Heart left ventricle (tissue), 16 donors: ENCODE data around the gene OGDH. TPM values are rescaled to one million over a fixed set of nuclear protein-coding genes. Genes with fewer than 3 reads are reported as not detected.

ENCODE experiments used
- ATAC-seq, 4 donors: fragments of 200-7000 bp; cut with Tn5 transposase; one replicate each; pipeline ENCODE4 v1.9.1; 2020 to 2022; ENCODE audit warnings: moderate library complexity in 4 of 4, mild to moderate bottlenecking in 3 of 4, moderate number of reproducible peaks in 1 of 4
- DNase-seq, 5 donors: peaks; one replicate each; pipeline ENCODE4 v3.0.0-alpha.2; 2020
- H3K27ac ChIP-seq, 12 donors: fragments of 200-600 bp; sonication (generic) in 4 of 12; one replicate each; pipeline versions ENCODE4 v1.5.0 to v1.8.0; 2016 to 2022; ENCODE audit warnings: mild to moderate bottlenecking in 2 of 12
- H3K27me3 ChIP-seq, 9 donors: fragments of 200-600 bp; sonication (generic) in 2 of 9; one replicate each; pipeline versions ENCODE4 v1.5.1 to v1.8.0; 2016 to 2022; ENCODE audit warnings: mild to moderate bottlenecking in 3 of 9
- H3K36me3 ChIP-seq, 9 donors: fragments of 200-600 bp; sonication (generic) in 2 of 9; one replicate each; pipeline versions ENCODE4 v1.5.0 to v1.8.0; 2018 to 2022; ENCODE audit warnings: mild to moderate bottlenecking in 2 of 9
- H3K4me1 ChIP-seq, 12 donors: fragments of 200-600 bp; sonication (generic) in 4 of 12; one replicate each; pipeline versions ENCODE4 v1.5.0 to v1.8.0; 2016 to 2022; ENCODE audit warnings: mild to moderate bottlenecking in 3 of 12
- H3K4me3 ChIP-seq, 12 donors: fragments of 200-600 bp; sonication (generic) in 4 of 12; one replicate each; pipeline versions ENCODE4 v1.5.0 to v1.8.0; 2017 to 2022; ENCODE audit warnings: mild to moderate bottlenecking in 9 of 12, moderate library complexity in 4 of 12
- H3K9me3 ChIP-seq, 12 donors: fragments of 200-600 bp; sonication (generic) in 4 of 12; one replicate each; pipeline versions ENCODE4 v1.5.0 to v1.8.0; 2016 to 2022; ENCODE audit warnings: mild to moderate bottlenecking in 1 of 12
- POLR2A ChIP-seq, 2 donors: fragments of 450-650 bp; IDR thresholded peaks; one replicate each; pipeline ENCODE4 v1.6.1; 2017; ENCODE audit warnings: antibody characterized with exemption in 2 of 2, mild to moderate bottlenecking in 2 of 2, moderate library complexity in 2 of 2
- WGBS, 4 donors: extraction: QIAGEN DNeasy Blood & Tissue Kit in 2 of 4; methylation state at CpG; one replicate each; pipeline versions ENCODE4 v1.1.5 to v1.1.7; 2013 to 2018; 5-methylcytosine and 5-hydroxymethylcytosine counted together
- intact Hi-C, 10 donors: fragments of 100-400 bp; cut with DNase I; formaldehyde crosslinking; loops; one replicate each; pipeline versions ENCODE4 v1.11.1 to v1.14.2; 2022
- polyA plus RNA-seq, 2 donors: library from polyadenylated mRNA; stranded (reverse); fragments of 200-250 nt; gene quantifications; one replicate each; pipeline ENCODE4 v1.2.3, GENCODE V29; 2013
- total RNA-seq, 9 donors: library from RNA; depleted of rRNA in 2 of 9; stranded (reverse); fragments of >200 nt in 2 of 9; fragmentation: NEBNext Ultra II Directional in 3 of 9; extraction: Animal tissue kit (Norgen Biotek cat#: 25700) in 3 of 9; gene quantifications; one replicate each; pipeline versions ENCODE4 v1.1.0 to v1.2.4, GENCODE V29; 2016 to 2023
- TF ChIP-seq, protein P1 (sequence below), 12 donors: fragments of 200-600 bp; sonication (generic) in 4 of 12; IDR thresholded peaks; one replicate each; pipeline versions ENCODE4 v1.5.0 to v1.8.0; 2018 to 2022; ENCODE audit warnings: antibody characterized with exemption in 12 of 12, mild to moderate bottlenecking in 5 of 12
- donor health status: ischemic (EF 13 %, LVEDD 7.1; RV severe dilation, severe dysfunction).
- donor health status: healthy with polysubstance abuse.
- donor health status: DM: no; HTN: yes; CAD: no.
- donor health status: DM: no; HTN: no; CAD: no.
- donor health status: ischemic (EF 25% LVEDD 6.9; RV normal size, moderate dysfunction).
- donor health status: ischemic (EF 25% LVEDD 5.7; RV mildly dilated, moderate dysfunction).
- donor health status: healthy.
- donor health status: DM: yes; HTN: yes; CAD: no.
- donor health status: ischemic (EF 35%, LVEDD 5.7; RV mildly dilated, moderate dysfunction).
- donor health status: nonischemic (EF 11% LVEDD 7.7; RV severe dilation, severe dysfunction).
- donor health status: DM: yes; HTN: yes; CAD: no.
- donor health status: PGD.
- donor health status: ischemic (EF 29% LVEDD 5.4; RV normal size, mild dysfunction).
- donor health status: nonischemic (EF 23%, LVEDD 6.1; RV moderate dilation, normal function).

Gene OGDH
- total and polyA plus RNA-seq, 11 donors = 247 to 789 (median 633) TPM

DNA sequence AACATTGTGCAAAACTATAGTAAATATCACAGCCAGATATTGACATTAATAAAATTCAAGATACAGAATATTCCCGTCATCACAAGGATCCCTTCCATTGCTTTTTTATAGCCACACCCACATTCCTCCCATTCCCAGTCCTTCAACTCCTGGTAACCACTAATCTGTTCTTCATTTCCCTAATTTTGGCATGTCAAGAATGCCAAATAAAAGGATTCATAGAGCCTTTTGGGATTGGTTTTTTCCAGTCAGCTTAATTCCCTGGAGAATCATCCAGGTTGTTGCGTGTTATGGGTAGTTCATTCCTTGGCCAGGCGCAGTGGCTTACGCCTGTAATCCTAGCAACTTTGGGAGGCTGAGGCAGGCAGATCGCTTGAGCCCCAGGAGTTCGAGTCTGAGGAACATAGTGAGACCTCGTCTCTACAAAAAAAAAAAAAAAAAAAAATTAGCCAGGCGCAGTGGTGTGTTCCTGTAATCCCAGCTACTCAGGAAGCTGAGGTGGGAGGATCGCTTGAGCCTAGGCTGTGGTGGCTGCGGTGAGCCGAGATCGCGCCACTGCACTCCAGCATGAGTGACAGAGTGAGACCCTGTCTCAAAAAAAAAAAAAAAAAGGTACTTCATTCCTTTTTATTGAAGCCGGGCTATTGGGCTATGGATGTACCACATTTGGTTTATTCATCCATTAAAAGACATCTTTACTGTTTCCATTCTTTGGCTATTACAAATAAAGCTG, 2.7 kb downstream of the OGDH start:
- no peak for TF ChIP-seq POLR2A (IDR thresholded peaks at IDR 0.05)
- TF ChIP-seq, protein P1, sequence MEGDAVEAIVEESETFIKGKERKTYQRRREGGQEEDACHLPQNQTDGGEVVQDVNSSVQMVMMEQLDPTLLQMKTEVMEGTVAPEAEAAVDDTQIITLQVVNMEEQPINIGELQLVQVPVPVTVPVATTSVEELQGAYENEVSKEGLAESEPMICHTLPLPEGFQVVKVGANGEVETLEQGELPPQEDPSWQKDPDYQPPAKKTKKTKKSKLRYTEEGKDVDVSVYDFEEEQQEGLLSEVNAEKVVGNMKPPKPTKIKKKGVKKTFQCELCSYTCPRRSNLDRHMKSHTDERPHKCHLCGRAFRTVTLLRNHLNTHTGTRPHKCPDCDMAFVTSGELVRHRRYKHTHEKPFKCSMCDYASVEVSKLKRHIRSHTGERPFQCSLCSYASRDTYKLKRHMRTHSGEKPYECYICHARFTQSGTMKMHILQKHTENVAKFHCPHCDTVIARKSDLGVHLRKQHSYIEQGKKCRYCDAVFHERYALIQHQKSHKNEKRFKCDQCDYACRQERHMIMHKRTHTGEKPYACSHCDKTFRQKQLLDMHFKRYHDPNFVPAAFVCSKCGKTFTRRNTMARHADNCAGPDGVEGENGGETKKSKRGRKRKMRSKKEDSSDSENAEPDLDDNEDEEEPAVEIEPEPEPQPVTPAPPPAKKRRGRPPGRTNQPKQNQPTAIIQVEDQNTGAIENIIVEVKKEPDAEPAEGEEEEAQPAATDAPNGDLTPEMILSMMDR (IDR thresholded peaks at IDR 0.05) = no peak
- ATAC-seq (no peak), DNase-seq (no peak)
- Histone ChIP-seq H3K4me3 (no peak overlapping the region), H3K4me1 (peaks cover 0 to 44% (median 26%) of the 10 kb centered on the region in 12 donors), H3K36me3 (no peaks in the 10 kb centered on the region), H3K9me3 (no peaks in the 10 kb centered on the region), H3K27me3 (no peaks in the 10 kb centered on the region), H3K27ac (peak overlapping the region in 4 of 12 donors; percentile 14 to 99 (median 64))
- 58 to 78% (median 71%) methylated on average over 14 of the region's 14 CpGs for WGBS, 4 donors
- intact Hi-C loops = loop anchor here in 7 of 10 donors (5.0 to 10.0 kb wide), 6 partner anchors 33 to 238 kb away; partner anchors contain the start of genes H2AZ2 (in 2 of the 7) and ZMIZ2 (in 2 of the 7)

- H3K9me3 ChIP-seq = no peaks in the 10 kb centered on the region
- H3K4me1 ChIP-seq = peaks cover 0 to 51% (median 32%) of the 10 kb centered on the region in 12 donors
- H3K27me3 ChIP-seq = no peaks in the 10 kb centered on the region
- intact Hi-C loops = loop anchor here in 7 of 10 donors (5.0 to 10.0 kb wide), 6 partner anchors 32 to 237 kb away; partner anchors contain the start of genes H2AZ2 (in 2 of the 7) and ZMIZ2 (in 2 of the 7)
- no peak overlapping the region for H3K4me3 ChIP-seq
- 69 to 82% (median 79%) methylated on average over 3 of the region's 3 CpGs for WGBS, 4 donors
- no peak for ATAC-seq
- H3K27ac ChIP-seq = peak overlapping the region in 3 of 12 donors; percentile 12 to 99 (median 99)
- TF ChIP-seq POLR2A (IDR thresholded peaks at IDR 0.05) = no peak
- H3K36me3 ChIP-seq = no peaks in the 10 kb centered on the region
- DNase-seq = no peak
These were observed 3.4 kb downstream of the OGDH start for GRCh38 chr7:44609829-44610228.

DNA sequence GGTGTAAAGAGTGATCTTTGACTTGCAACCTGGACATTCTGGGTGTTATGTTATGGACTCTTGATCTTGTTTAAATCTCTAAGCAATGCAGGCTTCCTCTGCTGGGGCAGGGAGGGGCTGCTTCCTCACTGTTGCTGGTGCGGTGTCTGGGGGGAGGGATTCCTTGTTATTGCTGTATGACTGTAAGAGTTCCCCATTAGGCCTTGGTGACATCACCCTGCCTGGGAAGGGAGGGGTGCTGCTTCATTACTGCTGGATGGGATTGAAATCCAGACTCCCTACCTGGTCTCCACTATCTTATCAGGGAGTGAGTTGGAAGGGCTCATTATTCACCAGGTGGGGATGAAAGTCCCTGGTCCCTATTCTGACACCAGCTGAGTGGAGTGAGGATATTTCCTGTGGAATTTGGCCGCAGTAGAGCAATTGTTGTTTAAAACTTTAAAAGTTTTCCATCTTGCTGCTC, 8.8 kb downstream of the OGDH start:
- DNase-seq (peak in 4 of 5 donors; percentile 52 to 66 (median 60)), ATAC-seq (peak; percentile 24 to 83 (median 66))
- Histone ChIP-seq H3K9me3 (no peaks in the 10 kb centered on the region), H3K4me1 (peaks cover 9 to 68% (median 37%) of the 10 kb centered on the region in 12 donors), H3K27me3 (no peaks in the 10 kb centered on the region), H3K4me3 (no peak overlapping the region), H3K27ac (peak overlapping the region in 10 of 12 donors; percentile 5 to 81 (median 32)), H3K36me3 (peaks cover 0 to 13% (median 0%) of the 10 kb centered on the region in 9 donors)
- TF ChIP-seq, protein P1 (IDR thresholded peaks at IDR 0.05) = no peak
- TF ChIP-seq POLR2A (IDR thresholded peaks at IDR 0.05) = no peak
- intact Hi-C loops = no loop called here
- WGBS, 4 donors = 40 to 56% (median 53%) methylated on average over 2 of the region's 2 CpGs

DNA sequence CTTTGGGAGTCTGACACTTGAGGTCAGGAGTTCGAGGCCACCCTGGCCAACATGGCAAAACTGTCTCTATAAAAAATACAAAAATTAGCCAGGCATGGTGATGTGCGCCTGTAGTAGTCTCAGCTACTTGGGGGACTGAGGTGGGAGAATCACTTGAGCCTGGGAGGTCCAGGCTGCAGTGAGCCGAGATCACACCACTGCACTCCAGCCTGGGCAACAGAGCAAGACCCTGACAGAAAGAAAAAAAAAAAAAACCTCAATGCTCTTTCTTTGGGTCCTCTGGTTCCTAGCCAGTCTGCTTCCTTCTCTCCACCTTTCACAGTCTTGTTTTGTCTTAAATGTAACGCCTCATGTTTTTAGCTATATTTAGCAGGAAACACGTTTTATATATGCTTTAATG, 9.4 kb downstream of the OGDH start:
- H3K9me3 ChIP-seq = no peaks in the 10 kb centered on the region
- no peak overlapping the region for H3K4me3 ChIP-seq
- ATAC-seq (no peak), DNase-seq (no peak)
- peaks cover 9 to 74% (median 42%) of the 10 kb centered on the region in 12 donors for H3K4me1 ChIP-seq
- intact Hi-C loops = no loop called here
- H3K36me3 ChIP-seq = peaks cover 0 to 13% (median 0%) of the 10 kb centered on the region in 9 donors
- H3K27ac ChIP-seq = peak overlapping the region in 10 of 12 donors; percentile 5 to 81 (median 32)
- no peaks in the 10 kb centered on the region for H3K27me3 ChIP-seq
- no peak for TF ChIP-seq POLR2A (IDR thresholded peaks at IDR 0.05)
- TF ChIP-seq, protein P1 (IDR thresholded peaks at IDR 0.05) = no peak
- WGBS, 4 donors = 66 to 85% (median 73%) methylated on average over 5 of the region's 5 CpGs
